SK-N-SH (cell line): ENCODE results near the gene SMYD4. TPM values are rescaled to one million over a fixed set of nuclear protein-coding genes. Genes with fewer than 3 reads are reported as not detected.

Experiments
- polyA plus RNA-seq, 3 experiments: library from polyadenylated mRNA; depleted of rRNA; stranded (reverse); fragments of >200 nt; gene quantifications; 2 replicates each; pipeline ENCODE4 v1.2.3, GENCODE V29; 2012

The SMYD4 gene
- polyA plus RNA-seq, 1 of the 3 experiments (the other 2 are of a cell fraction) = 4.9 TPM

Other genes starting within 250 kb of the SMYD4 start
- gene SLC43A2, start 201.1 kb downstream of the SMYD4 start, polyA plus RNA-seq (2012; rRNA removed) = 9.8 and 11.0 TPM in 2 replicates
- gene SCARF1, start 184.2 kb downstream of the SMYD4 start, polyA plus RNA-seq (2012; rRNA removed) = 0.39 TPM in 2 replicates
- 3.8 and 4.5 TPM in 2 replicates for gene RILP, start 180.0 kb downstream of the SMYD4 start, polyA plus RNA-seq (2012; rRNA removed)
- 123 and 149 TPM in 2 replicates for gene PRPF8, start 145.0 kb downstream of the SMYD4 start, polyA plus RNA-seq (2012; rRNA removed)
- 1.3 and 1.9 TPM in 2 replicates for gene TLCD2, start 119.5 kb downstream of the SMYD4 start, polyA plus RNA-seq (2012; rRNA removed)
- gene WDR81, start 105.2 kb downstream of the SMYD4 start, polyA plus RNA-seq (2012; rRNA removed) = 7.2 and 9.3 TPM in 2 replicates
- gene SERPINF2, start 87.0 kb downstream of the SMYD4 start, polyA plus RNA-seq (2012; rRNA removed) = 0.16 and 0.26 TPM in 2 replicates
- gene SERPINF1, start 67.8 kb downstream of the SMYD4 start, polyA plus RNA-seq (2012; rRNA removed) = 380 and 392 TPM in 2 replicates
- 47.2 and 53.7 TPM in 2 replicates for gene RPA1, start 103 bp upstream of the SMYD4 start, polyA plus RNA-seq (2012; rRNA removed)
- gene RTN4RL1, start 195.4 kb upstream of the SMYD4 start, polyA plus RNA-seq (2012; rRNA removed) = 0.07 TPM in 1 of 2 replicates, not detected in the other
- gene DPH1, start 200.3 kb upstream of the SMYD4 start, polyA plus RNA-seq (2012; rRNA removed) = 36.2 and 39.5 TPM in 2 replicates
- gene OVCA2, start 212.1 kb upstream of the SMYD4 start, polyA plus RNA-seq (2012; rRNA removed) = 58.1 and 59.2 TPM in 2 replicates
- 3.8 and 6.4 TPM in 2 replicates for gene HIC1, start 225.2 kb upstream of the SMYD4 start, polyA plus RNA-seq (2012; rRNA removed)